ELF-1 (cell line): Measurements from ENCODE around the gene NKD2.
"Not testable (repeated sequence)": the region's sequence is repeated elsewhere in the genome, so short reads cannot be mapped to it uniquely, and the experiment has no call there.

Experiments
- DNase-seq: peaks from one replicate; pipeline ENCODE4 v3.0.0-alpha.2; 2016; ENCODE audit warnings: low read depth, low spot score

Gene NKD2, protein sequence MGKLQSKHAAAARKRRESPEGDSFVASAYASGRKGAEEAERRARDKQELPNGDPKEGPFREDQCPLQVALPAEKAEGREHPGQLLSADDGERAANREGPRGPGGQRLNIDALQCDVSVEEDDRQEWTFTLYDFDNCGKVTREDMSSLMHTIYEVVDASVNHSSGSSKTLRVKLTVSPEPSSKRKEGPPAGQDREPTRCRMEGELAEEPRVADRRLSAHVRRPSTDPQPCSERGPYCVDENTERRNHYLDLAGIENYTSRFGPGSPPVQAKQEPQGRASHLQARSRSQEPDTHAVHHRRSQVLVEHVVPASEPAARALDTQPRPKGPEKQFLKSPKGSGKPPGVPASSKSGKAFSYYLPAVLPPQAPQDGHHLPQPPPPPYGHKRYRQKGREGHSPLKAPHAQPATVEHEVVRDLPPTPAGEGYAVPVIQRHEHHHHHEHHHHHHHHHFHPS

DNA sequence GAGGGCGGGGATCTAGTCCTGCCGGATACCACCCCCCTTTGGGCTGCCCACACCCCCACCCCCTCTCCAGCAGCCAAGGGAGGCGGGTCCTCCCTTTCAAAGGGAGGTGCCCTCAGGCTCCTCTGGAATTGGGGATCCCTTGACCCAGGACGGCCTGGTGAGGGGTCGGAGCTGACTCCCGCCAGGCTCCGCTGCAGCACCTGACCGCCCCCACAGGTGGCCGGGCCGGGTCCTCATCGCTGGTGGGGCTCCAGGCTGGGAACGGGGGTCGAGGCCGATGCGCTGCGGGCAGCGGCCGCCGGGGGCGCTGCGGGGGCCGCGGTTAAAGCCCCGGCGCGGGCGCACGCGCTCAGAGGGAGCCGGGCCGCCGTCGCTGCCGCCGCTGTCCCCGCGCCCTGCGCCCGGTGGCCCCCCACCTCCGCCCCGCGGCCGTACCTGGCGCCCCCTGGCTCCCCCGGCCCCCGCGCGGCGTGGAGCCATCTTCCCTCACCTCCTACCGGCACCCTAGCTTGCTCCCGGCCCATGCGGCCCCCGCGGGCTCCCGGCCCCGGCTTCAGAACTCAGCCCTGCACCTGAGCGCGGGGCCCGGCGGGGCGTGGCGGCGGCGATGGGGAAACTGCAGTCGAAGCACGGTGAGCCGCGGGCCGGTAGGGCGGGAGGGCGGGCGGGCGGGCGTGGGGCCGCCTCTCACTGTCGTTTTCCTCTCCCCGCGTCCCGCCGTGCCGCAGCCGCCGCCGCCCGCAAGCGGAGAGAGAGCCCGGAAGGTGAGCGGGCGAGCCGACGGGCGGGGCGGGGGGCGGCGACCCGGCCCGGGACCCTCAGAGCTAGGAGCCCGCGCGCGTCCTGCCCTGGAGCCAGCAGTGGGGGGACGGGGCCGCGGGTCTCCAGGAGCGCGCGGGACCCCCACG lies at the start of gene NKD2:
TSS of gene NKD2 (plus strand) at position 352 of the 908 bp plus-strand sequence. CDS start at position 608, 256 bp downstream.
- peak; percentile 48 for DNase-seq

GRCh38 chr5:959581-960531 lies 48.7 kb upstream of the NKD2 start:
- DNase-seq: no peak

GRCh38 chr5:960551-960950 lies 48.1 kb upstream of the NKD2 start:
- DNase-seq: no peak

DNA sequence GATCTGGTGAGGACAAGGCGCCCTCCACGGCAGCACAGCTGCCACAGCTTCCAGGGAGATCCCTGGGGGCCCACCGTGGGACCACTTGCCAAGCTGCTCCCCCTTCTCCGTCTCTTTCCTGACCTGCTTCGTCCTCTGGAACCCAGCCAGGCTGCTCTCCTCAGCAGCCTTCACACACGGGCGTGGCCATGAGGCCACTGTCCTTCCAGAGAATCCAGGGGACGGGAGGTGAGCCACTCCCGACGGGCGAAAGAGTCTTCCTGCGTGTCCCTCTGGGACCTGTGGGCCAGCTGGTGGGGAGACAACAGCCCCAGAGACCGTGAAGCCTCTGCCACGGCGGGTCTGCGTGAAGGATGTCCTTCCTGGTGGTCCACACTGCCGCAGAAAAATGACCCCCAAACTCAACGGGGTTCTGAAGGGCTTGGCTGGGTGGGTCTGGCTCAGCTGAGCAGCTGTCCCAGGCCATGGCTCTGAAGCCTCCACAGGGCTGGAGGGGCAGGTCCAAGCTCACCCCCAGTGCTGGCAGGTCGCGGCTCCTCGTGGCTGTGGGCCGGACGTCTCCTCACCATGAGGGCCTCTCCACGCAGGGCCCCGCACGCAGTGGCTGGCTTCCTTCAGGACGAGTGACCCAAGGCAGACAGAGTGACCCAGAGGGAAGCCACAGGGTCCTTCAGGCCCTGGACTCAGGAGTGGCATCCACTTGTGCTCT lies 47.4 kb upstream of the NKD2 start:
- no peak for DNase-seq

DNA sequence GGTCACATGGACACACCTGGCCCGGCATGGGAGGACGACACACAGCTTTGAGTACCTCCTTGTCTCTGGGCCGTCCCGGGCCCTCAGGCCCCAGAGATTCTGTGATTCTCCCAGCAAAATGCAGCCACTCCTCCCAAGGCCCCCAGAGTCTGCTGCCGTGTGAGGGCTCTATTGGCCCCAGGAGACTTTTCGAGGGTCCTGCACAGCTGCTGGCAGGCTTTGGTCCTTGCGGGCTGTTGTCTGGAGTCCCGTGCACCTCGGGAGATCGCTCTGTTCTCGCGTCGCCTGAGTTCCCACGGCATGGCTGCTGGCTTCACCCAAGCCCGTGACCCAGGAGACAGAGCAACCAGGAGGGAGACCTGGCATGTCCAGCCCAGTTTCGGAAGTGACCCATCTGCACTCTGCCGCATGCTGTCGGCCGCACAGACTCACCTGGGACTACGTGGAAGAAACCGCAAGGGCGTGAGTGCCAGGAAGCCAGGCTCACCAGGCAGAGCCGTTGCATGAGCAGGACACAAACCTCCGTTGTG lies 46.8 kb upstream of the NKD2 start:
- no peak for DNase-seq

DNA sequence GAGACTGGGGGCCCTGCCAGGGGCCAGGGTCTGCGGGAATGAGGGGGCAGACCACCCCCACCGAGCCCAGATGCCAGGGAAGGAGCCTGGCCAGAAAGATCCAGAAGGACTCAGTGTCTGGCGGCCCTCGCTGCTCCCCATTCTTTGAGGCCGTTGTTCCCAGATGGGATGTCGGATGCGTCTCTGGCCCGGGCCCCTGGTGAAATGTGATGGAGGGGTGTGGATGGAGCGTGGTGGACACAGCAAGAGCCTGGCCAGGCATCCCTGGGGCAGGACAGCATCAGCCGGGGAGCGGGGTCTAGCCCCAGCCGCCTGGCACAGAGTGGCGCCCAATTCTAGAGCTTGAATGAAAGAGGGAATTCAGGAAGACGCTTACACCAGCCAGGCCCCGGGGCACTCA lies 46.2 kb upstream of the NKD2 start:
- DNase-seq: no peak

DNA sequence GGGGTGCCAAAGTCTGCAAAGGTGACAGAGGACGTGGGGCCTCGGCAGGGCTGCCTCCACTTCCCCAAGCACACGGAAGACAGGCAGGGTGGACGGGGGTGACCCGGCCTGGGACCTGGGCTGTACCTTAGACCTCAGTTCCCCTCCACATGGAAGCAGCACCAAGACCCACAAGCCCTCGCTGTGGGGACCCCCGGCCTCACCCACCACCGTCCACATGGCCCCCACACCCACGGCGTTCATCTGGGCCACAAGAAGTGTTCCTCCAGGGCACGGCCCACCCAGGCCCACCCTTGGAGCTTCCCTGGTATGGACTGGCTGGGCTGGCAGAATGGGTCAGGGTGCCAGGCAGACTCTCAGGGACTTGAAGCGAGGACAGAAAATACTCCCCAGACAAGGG lies 45.8 kb upstream of the NKD2 start:
- DNase-seq: no peak

- no peak for DNase-seq
Observed at GRCh38 chr5:963310-963672, 45.3 kb upstream of the NKD2 start.

DNA sequence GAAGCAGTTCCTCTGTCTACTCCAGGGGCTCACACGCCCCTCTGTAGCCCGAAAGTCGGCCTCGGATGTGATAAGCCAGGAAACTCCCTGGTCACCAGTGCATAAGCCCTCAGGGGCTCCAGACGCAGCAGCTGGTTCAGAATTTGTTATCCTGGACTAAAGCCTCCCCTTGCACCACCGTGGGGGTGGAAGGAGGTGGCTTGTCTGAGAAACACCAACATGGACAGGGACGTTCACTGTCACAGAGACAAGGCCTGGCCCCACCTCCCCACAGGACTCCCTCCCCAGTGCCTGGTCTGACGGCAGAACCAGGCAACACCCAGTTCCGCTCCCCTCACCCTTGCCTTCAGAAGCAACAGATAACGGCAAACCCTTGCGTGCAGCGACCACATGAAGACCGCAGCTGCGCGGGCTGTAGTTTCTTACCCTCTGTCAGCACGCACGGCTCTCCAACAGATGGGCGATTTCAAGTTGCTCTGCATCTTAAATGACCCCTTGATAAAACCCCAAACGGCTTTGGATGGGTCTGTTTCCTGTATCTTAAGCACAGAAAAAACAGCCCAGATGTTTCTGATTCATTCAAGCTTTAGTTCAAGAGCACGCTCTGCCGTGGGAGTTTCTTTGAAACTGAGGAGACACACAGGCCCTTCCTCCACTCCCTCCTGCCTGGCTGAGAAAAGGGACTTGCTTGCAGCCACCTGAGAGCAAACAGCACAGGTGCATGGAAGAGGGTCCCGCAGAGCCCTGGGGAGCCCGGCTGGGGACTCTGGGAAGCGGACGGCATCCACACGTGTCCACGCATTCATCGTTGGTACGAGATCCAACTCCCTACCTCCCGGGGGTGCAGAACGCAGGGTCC lies 44.7 kb upstream of the NKD2 start:
- DNase-seq: peak; percentile 34

DNA sequence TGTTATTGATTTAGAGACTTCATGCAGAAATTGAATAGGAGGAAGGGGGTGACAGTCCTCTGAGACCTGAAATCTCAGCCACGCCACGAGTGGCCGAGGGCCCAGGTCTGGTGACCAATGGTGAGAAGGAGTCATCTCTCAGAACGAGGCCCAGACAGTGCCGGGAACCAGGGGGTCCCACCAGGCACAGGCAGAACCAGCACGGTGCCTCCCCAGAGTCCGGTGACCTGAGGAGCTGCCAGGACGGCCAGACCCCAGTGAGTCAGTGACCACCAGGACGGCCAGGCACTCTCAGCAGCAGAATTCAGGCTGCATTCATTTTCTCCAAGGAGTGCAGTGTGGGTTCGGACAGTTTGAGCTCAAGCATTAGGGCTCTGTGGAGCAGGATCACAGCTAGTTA lies 43.8 kb upstream of the NKD2 start:
- DNase-seq: no peak

GRCh38 chr5:965604-966344 lies 42.8 kb upstream of the NKD2 start:
- no peak for DNase-seq

- no peak for DNase-seq
Observed at GRCh38 chr5:966345-966710, 42.3 kb upstream of the NKD2 start.

DNA sequence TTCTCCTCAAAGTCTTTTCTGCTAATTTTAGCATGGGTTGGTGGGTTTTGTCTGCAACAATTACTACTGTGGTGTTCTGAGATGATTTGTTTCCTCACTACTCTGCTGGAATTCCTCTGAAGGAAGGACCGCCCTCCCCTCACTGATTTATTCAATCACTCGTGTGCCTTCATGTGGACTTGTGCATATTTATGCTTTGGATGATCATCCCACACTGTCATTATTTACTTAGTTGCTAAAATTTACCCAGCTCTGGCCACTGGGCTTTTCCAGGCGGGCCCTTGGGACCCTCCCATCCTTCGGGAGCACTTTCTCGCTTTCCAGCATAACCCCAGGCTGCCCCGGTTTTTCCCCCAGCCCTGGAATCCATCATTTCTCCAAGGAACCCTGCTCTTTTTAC lies 41.7 kb upstream of the NKD2 start:
- no peak for DNase-seq

- no peak for DNase-seq
Observed at GRCh38 chr5:968881-969280, 39.7 kb upstream of the NKD2 start.

GRCh38 chr5:969408-969839 lies 39.2 kb upstream of the NKD2 start:
- no peak for DNase-seq

GRCh38 chr5:972575-972974 lies 36.0 kb upstream of the NKD2 start:
- DNase-seq: not testable (repeated sequence)

GRCh38 chr5:976849-977751 lies 31.5 kb upstream of the NKD2 start:
- DNase-seq: no peak

GRCh38 chr5:978054-978453 lies 30.5 kb upstream of the NKD2 start:
- no peak for DNase-seq
